Medulla oblongata (tissue), 1 donor: Measurements from ENCODE around the gene DNASE1L2.

Source experiments
- DNase-seq: peaks from one replicate; pipeline ENCODE4 v3.0.0-alpha.2; 2015; ENCODE audit errors: extremely low spot score

Gene DNASE1L2

DNA sequence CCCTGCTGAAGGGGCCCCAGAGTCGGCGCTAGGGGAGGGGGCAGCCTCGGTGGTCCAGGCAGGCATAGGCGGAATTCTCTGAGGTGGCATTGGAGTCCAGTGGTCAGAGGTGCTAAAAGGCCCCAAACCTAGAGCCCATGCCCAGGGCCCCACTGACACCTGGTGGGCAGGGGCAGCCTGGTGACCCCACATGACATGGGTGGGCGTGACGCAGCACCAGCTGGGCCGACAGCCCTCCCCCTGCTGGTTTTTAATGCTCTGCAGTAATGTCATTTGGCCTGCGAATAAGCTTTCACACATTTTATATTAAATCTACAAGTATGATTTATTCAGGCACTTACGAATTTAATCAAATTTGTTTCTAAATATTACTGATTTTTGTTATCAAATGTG, 33.8 kb downstream of the DNASE1L2 start:
- DNase-seq = no peak

DNA sequence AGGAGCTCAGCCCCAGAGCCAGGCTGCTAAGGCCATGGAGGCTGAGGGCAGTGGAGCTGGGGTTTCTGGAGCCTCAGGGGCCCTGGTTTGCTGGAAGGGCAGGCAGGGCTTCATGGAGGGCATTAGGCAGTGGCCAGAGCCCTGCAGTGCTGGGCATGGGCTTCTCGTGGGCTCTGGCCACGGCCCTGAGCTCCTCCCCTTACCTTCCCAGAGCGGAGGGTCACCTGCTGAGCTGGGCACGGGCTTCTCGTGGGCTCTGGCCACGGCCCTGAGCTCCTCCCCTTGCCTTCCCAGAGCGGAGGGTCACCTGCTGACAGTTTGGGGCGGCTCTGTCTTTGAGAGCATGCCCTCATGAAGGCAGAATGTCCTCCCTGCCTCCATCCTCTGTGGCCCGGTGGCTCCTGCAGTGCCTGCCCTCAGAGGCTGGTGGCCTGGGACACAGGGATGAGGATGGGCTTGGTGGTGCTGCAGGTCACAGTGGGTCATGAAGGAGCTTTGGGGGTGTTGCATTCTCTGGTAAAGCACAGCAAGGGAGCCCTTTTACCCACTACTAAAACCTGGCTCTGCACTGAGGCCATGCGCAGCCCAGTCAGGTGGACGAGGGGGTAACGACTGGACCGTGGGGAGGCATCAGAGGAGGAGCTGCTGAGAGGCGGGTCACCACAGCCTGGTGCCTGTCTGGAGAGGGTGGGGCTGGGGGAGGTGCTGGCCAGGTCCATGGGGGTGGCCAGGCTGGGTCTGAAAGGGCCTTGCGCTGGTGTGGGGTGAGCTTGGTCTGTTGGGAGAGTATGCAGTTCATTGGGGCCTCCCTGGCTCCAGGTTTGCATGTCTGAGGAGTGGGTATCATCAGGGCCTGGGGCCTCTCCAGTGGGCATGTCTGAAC, 34.6 kb downstream of the DNASE1L2 start:
- DNase-seq = no peak

DNA sequence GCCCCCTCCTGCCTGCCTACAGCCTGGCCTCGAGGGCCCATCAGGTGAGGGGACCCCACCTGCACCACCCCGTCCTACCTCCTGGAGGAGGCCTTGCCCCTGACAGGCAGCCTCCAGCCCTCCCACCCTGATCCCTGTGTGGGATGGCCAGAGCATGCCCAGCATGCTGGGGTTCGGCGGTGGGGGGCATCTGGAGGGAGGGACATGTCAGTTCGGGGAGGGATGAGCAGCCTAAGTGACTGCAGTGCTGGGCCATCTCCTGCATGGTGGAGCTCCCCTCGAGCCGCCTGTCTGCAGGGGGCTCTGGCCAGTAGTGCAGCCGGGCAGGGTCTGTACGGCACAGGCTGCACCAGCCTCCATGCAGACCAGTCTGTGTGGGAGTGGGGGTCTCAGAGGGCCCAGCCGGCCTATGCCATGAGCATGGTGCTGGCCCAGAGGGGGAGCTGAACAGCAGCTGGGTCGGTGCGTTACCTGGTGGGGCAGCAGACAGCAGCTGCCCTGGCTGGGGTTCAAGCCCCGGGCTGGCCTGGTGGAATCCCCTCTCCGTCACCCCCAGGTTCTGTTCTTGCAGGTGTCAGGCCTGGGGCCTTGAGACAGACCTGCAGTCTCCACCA, 35.7 kb downstream of the DNASE1L2 start:
- DNase-seq = no peak

DNA sequence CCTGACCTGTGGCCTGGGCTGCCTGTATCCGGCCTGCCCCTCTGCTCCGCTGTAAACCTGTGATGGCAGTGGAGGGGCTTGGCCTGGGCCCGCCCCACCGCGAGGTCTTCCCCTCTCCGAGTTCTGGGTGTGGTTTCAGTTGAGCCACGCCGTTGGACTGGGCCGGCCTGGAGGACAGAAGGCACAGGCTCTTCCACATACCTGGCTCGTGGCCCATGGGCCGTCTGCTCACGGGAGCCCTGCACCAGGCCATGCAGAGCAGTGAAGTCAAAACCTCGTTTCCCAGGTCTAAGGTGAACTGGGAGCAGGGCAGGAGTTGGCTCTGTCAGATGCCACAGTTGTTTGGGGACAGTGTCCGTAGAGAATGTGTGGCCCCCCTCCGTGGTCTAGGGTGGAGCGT, 37.2 kb downstream of the DNASE1L2 start:
- no peak for DNase-seq

- no peak for DNase-seq
Observed at GRCh38 chr16:2273931-2274330, 37.7 kb downstream of the DNASE1L2 start.

DNA sequence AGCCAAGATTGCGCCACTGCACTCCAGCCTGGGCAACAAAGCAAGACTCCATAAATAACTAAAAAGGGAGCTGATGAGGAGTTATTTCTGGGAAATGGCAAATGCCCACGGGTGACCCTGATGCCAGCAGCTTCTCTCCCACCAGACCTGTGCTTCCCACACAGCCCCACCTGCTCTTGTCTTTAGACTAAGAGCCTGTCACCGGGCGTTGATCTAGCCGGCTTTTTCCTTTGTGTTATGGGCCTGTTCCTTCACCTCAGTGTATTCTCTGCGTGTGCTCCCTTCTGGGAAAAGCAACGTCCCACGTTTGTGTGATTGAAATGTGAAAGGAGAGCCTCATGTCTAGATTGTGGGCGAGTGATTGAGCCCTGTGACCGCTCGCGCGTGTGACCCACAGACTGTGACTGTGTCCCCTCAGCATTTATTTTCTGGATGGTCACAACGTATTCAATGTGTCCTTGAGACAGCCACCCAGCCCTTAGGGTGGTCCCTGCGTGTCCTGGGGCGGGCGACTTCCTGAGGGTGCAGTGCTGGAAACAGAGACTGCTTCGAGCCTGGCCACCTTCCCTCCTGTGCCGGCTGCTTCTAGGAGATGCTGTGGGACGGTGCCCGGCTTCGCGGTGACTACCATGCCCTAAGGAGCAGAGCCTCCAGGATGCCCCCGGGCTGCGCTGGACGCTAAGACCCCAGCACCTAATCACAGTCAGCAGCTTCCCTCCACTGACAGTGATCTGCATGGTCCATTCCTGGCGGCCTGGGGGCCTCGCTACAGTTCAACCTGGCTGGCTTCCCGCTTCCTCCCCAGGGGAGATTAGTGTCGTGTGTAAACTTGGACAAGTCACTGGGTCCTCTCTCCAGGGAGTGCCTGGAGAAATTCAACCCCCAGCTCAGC, 39.5 kb downstream of the DNASE1L2 start:
- no peak for DNase-seq

DNA sequence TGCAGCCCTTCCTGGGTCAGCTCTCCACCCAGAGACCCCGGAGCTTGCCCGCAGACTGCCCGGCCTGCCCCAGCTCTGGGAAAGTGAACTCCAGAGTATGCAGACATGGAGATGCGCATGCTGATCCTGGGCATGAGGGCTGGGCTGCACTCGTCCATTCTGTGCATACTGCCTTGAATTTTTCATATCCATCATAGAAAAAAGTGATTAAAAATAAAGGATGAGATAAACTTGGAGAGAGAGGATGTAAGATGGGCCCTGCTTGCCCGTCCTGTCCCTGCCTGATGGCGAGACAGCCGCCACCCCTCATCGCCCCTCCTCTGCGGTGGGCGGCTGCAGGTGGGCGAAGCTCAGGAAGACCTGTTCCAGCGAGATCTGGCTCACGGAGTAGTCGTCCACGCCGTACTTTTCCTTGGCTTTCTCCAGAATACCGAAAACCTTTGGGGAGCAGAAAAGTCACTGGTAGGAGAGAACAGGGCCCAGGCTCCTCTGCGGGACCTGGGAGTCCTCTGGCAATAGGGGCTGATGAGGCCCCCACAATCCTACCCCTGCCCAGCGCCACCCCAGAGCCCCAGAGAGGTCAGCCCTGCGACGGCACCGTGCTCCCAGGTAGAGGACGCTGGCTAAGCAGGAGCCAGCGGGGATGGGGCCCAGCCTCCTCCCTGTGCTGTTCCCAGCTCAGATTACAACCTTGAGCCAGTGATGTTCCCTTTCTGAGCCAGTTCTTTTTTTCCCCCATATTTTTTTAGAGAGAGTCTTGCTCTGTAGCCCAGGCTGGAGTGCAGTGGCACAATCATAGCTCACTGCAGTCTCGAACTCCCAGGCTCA, 40.3 kb downstream of the DNASE1L2 start:
- no peak for DNase-seq

DNA sequence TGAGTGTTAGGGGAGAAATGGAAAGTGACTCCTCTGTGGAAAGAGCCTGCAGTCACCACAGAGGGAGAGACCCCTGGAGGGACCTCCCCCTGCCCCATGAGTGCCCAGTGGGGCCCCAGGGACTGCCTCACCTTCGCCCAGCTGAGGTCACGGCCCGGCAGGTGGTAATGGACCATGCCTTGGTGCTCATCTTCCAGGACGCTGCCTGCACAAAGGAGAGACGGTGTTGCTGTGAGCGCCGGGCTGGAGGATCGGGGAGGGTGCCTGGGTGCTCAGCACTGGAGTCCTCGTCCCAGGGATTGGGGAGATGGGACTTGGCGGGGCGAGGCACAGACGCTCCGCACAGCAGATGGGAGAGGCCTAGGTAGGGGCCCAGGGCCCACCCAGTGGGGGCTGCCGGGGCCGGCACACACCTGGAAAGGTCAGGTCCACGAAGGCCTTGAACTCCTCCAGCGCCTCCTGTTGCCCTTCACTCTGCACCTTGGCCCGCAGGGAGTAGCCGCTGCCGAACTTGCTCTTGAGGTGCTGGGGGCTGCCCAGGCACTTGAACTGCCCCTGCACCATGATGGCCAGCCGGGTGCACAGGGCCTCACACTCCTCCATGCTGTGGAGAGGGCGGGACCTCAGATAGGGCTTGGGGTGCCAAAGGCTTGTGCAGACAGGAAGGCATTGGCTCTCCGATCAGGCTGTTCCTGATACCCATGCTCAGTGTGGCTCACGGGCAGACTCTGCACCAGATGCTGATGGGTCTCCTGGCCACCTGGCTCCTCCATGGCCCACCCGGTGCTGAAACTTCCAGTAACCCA, 41.4 kb downstream of the DNASE1L2 start:
- DNase-seq = no peak

- DNase-seq = no peak
Observed at GRCh38 chr16:2278272-2278608, 42.0 kb downstream of the DNASE1L2 start.

DNA sequence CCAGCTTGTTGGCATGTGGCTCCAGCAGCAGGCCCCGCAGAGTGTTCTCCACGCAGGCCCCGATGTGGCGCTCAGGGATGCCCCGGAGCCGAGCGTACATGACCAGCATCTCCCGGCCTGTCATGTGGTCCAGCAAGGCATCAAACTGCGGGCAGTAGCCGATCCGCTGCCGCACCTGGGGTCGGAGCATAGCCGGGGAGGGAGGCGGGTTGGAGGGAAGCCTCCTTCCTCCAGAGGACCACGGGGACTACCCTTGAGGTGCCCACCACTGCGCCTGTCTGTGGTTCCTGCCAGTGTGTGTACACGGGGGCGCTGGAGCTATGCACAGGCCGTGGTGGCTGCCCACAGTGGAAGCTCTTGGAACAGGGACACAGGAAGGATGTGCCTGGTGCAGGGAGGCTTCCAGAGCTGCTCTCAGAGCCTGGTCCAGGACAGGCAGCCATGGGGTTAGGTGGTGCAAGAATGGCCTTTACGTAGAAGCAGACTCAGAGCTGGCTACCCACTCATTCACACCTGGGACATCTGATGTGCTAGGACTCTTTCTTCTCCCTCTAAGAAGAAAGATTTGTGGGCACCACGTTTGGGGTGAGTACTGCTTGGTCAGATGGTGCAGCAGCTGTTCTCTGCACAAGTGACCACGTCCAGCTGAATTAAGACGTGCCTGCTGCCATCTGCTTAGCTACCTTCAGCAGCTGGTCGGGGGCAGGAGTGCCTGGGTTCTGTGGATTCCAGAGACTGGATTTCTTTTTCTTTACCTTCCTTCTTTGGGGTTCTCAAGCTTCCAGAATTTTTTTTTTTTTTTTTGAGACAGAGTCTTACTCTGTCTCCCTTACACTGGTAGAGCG, 42.9 kb downstream of the DNASE1L2 start:
- no peak for DNase-seq

GRCh38 chr16:2280461-2280860, 44.2 kb downstream of the DNASE1L2 start:
- DNase-seq = no peak

GRCh38 chr16:2280981-2281542, 44.8 kb downstream of the DNASE1L2 start:
- DNase-seq = no peak

GRCh38 chr16:2282262-2282661, 46.0 kb downstream of the DNASE1L2 start:
- DNase-seq = no peak

- no peak for DNase-seq
Observed at GRCh38 chr16:2282866-2283555, 46.8 kb downstream of the DNASE1L2 start.

DNA sequence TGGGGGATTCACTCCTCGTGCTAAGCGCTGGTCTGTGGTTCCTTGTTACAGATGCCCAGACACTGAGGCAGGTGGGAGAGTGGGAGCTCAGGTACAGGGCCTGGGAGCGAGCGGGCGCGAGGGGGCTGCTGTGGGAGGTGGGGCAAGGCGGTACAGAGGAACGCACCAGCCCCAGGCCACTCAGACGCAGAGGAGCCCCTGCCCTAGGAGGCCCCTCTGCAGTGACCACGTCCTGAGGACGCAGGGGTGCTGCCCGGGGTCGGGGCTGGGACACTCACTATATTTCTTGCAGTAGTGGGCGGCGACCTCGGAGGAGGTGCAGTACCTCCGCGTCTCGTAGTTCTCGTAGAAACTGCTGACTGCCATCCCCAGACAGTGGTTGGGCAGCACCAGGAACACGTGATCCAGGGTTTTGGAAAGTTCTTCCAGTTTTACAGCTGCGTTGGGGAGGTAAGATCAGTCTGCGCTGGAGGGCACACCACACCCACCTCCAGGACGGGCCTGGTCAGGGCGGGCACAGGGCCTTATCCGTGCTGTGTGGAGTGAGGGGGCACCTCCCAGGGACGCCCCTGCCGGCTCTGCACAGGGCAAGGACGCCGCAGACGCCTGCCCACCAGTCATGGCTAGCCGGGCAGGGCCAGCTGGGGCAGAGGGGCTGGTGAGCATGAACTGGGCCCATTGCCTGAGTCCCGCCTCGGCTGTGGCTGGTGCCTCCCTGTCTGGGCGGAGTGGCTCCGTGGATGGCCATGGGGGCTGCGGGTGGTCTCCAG, 47.9 kb downstream of the DNASE1L2 start:
- DNase-seq = no peak

- no peak for DNase-seq
Observed at GRCh38 chr16:2284797-2285576, 48.7 kb downstream of the DNASE1L2 start.

- no peak for DNase-seq
Observed at GRCh38 chr16:2285731-2286191, 49.5 kb downstream of the DNASE1L2 start.
